GM10847 (cell line): ENCODE results near the gene PDE9A.

Experiments used
- POLR2A ChIP-seq: IDR thresholded peaks from 2 replicates; pipeline ENCODE4 v1.6.1; 2011; ENCODE audit not compliant: insufficient read length; ENCODE audit errors: extremely low read depth

Gene PDE9A

GRCh38 chr21:42736646-42737350, 83.4 kb downstream of the PDE9A start:
- no peak for TF ChIP-seq POLR2A

- no peak for TF ChIP-seq POLR2A
Measured at GRCh38 chr21:42737951-42738590, 84.7 kb downstream of the PDE9A start.

GRCh38 chr21:42739061-42739931, 85.9 kb downstream of the PDE9A start:
- no peak for TF ChIP-seq POLR2A

GRCh38 chr21:42740405-42740909, 87.0 kb downstream of the PDE9A start:
- TF ChIP-seq POLR2A: no peak

- no peak for TF ChIP-seq POLR2A
Measured at GRCh38 chr21:42741066-42741465, 87.6 kb downstream of the PDE9A start.

GRCh38 chr21:42744520-42745445, 91.4 kb downstream of the PDE9A start:
- TF ChIP-seq POLR2A: no peak

GRCh38 chr21:42745511-42746239, 92.3 kb downstream of the PDE9A start:
- TF ChIP-seq POLR2A: no peak

GRCh38 chr21:42746240-42746592, 92.8 kb downstream of the PDE9A start:
- TF ChIP-seq POLR2A: no peak

- no peak for TF ChIP-seq POLR2A
Measured at GRCh38 chr21:42746593-42747275, 93.3 kb downstream of the PDE9A start.

- no peak for TF ChIP-seq POLR2A
Measured at GRCh38 chr21:42747276-42747701, 93.9 kb downstream of the PDE9A start.

- TF ChIP-seq POLR2A: no peak
Measured at GRCh38 chr21:42747746-42748351, 94.4 kb downstream of the PDE9A start.

DNA sequence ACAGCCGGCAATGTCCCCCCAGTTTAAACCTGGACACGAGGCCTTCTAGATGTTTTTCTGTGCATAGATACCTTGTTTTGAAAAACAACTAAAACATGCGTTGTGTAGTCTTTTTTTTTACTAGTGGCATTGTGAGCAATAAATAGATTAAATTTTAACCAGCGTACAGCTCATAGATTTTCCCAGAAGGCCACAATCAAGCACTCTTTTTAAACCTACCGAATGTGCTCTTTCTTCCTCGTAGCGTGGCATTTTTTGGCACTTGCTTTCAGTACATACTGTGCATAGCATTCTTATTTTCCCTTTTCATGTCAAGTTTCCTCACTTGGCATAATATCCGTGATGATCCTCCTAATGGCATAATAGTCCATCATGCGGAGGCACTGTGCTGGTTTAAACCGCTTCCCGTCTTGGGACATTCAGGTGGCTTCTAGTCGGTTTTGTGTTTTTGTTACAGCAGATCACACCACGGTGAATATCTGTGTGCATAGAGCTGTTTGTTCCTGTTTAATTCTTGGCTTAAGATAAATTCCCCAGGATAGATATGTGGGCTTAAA, 95.3 kb downstream of the PDE9A start:
- no peak for TF ChIP-seq POLR2A

DNA sequence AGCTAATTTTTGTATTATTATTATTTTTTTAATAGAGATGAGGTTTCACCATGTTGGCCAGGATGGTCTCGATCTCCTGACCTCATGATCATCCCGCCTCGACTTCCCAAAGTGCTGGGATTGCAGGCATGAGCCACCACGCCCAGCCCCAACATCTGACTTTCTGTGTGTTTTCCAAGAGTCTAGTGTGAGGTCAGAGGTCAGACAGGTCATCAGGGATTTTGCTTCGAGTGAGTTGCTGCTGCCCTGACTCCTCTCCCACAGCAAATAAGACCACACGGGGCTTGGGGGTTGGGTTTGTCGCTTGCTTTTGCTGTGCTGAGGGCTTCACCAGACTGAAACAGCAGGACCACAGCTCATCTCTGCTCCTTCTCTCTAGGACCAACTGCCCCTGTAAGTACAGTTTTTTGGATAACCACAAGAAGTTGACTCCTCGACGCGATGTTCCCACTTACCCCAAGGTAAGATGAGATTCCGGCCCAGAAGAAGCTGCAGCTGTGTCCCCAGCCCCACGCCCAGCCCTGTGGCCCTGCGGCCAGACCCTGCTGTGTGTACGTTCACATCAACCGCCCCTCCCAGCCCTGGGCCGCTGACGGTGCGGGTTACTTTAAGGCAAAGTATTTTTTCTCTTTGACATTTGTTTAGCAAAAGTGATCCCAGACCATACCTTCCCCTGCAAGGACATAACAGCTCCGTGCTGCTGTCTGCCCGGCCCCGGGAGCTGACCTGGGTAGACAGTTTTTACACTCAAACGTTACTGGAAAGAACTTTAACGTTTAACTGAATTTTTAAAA, 97.5 kb downstream of the PDE9A start:
- TF ChIP-seq POLR2A: no peak
